Neutrophil (primary cell): ENCODE data around the gene TMEM229B.

Source experiments
- H3K27ac ChIP-seq: fragments of 200-600 bp; sonication (generic); 2 replicates; pipeline ENCODE4 v1.5.1; 2016; ENCODE audit warnings: mild to moderate bottlenecking, moderate library complexity
- H3K27me3 ChIP-seq: fragments of 200-600 bp; sonication (generic); 2 replicates; pipeline ENCODE4 v1.6.0; 2016; ENCODE audit warnings: mild to moderate bottlenecking
- H3K36me3 ChIP-seq: fragments of 200-600 bp; sonication (generic); 2 replicates; pipeline ENCODE4 v1.5.1; 2017
- H3K4me1 ChIP-seq, 2 experiments: fragments of 200-600 bp in 1 of 2; sonication (generic) in 1 of 2; 1 replicate in 1 of 2; 2 replicates in 1 of 2; pipeline versions ENCODE4 v1.5.1 to v1.6.1; 2013 to 2016; ENCODE audit warnings: low read depth in 1 of 2, low read length in 1 of 2, mild to moderate bottlenecking in 1 of 2, moderate library complexity in 1 of 2; ENCODE audit not compliant: control insufficient read depth in 1 of 2, insufficient read depth in 1 of 2
- H3K4me3 ChIP-seq, 2 experiments: fragments of 200-600 bp in 1 of 2; sonication (generic) in 1 of 2; 1 replicate in 1 of 2; 2 replicates in 1 of 2; pipeline ENCODE4 v1.5.1; 2013 to 2016; ENCODE audit warnings: low read depth in 1 of 2, low read length in 1 of 2, mild to moderate bottlenecking in 1 of 2, moderate library complexity in 1 of 2
- H3K9me3 ChIP-seq: fragments of 200-600 bp; sonication (generic); 2 replicates; pipeline ENCODE4 v1.5.1; 2016
- TF ChIP-seq, protein P1 (sequence below): fragments of 200-600 bp; sonication (generic); IDR thresholded peaks from 2 replicates; pipeline ENCODE4 v1.5.1; 2016; ENCODE audit warnings: antibody characterized with exemption

TMEM229B gene

DNA sequence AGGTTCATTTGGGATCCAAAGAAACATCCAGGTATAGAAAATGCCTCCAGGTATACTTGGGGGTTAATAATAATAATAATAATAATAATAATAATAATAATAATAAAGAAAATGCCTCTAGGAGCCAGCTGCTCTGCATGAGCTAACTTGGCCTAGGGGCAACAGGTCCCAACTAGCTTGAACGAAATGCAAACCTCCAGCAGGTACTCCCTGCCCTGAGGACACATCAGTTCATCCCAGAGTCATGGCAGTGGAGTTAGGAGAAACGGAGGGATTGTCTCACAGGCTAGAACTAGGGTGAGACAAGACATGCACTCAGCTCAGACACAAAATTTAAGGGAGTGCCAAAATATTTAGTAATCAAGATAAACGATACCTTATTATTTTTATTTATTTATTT lies 12.5 kb upstream of the TMEM229B start:
- Histone ChIP-seq H3K27ac (no peak overlapping the region), H3K9me3 (no peaks in the 10 kb centered on the region), H3K36me3 (no peaks in the 10 kb centered on the region), H3K4me3 (no peak overlapping the region), H3K4me1 (no peaks in the 10 kb centered on the region), H3K27me3 (no peaks in the 10 kb centered on the region)
- TF ChIP-seq, protein P1, sequence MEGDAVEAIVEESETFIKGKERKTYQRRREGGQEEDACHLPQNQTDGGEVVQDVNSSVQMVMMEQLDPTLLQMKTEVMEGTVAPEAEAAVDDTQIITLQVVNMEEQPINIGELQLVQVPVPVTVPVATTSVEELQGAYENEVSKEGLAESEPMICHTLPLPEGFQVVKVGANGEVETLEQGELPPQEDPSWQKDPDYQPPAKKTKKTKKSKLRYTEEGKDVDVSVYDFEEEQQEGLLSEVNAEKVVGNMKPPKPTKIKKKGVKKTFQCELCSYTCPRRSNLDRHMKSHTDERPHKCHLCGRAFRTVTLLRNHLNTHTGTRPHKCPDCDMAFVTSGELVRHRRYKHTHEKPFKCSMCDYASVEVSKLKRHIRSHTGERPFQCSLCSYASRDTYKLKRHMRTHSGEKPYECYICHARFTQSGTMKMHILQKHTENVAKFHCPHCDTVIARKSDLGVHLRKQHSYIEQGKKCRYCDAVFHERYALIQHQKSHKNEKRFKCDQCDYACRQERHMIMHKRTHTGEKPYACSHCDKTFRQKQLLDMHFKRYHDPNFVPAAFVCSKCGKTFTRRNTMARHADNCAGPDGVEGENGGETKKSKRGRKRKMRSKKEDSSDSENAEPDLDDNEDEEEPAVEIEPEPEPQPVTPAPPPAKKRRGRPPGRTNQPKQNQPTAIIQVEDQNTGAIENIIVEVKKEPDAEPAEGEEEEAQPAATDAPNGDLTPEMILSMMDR, result no peak

- H3K36me3 ChIP-seq, result no peaks in the 10 kb centered on the region
- no peaks in the 10 kb centered on the region for H3K9me3 ChIP-seq
- no peak overlapping the region for H3K27ac ChIP-seq
- H3K27me3 ChIP-seq, result no peaks in the 10 kb centered on the region
- no peaks in the 10 kb centered on the region for H3K4me1 ChIP-seq
- TF ChIP-seq, protein P1, result no peak
- no peak overlapping the region for H3K4me3 ChIP-seq
Measured at GRCh38 chr14:67497716-67498115, 9.2 kb upstream of the TMEM229B start.

- Histone ChIP-seq H3K4me1 (no peaks in the 10 kb centered on the region), H3K9me3 (no peaks in the 10 kb centered on the region), H3K36me3 (no peaks in the 10 kb centered on the region), H3K27ac (no peak overlapping the region), H3K27me3 (no peaks in the 10 kb centered on the region), H3K4me3 (no peak overlapping the region)
- TF ChIP-seq, protein P1, result no peak
Measured at GRCh38 chr14:67497216-67497615, 8.7 kb upstream of the TMEM229B start.

GRCh38 chr14:67495827-67496226 lies 7.3 kb upstream of the TMEM229B start:
- H3K4me3 ChIP-seq, result no peak overlapping the region
- H3K27me3 ChIP-seq, result no peaks in the 10 kb centered on the region
- no peaks in the 10 kb centered on the region for H3K4me1 ChIP-seq
- no peaks in the 10 kb centered on the region for H3K36me3 ChIP-seq
- H3K27ac ChIP-seq, result no peak overlapping the region
- TF ChIP-seq, protein P1, result no peak
- H3K9me3 ChIP-seq, result no peaks in the 10 kb centered on the region

GRCh38 chr14:67493092-67493717 lies 4.7 kb upstream of the TMEM229B start:
- Histone ChIP-seq H3K4me3 (no peak overlapping the region), H3K27me3 (no peaks in the 10 kb centered on the region), H3K27ac (no peak overlapping the region), H3K9me3 (no peaks in the 10 kb centered on the region), H3K36me3 (no peaks in the 10 kb centered on the region), H3K4me1 (peaks cover 4 to 7% of the 10 kb centered on the region in 2 experiments)
- TF ChIP-seq, protein P1, result no peak

- Histone ChIP-seq H3K4me3 (no peak overlapping the region), H3K9me3 (no peaks in the 10 kb centered on the region), H3K27me3 (no peaks in the 10 kb centered on the region), H3K4me1 (peaks cover 9 to 11% of the 10 kb centered on the region in 2 experiments), H3K27ac (no peak overlapping the region), H3K36me3 (no peaks in the 10 kb centered on the region)
- TF ChIP-seq, protein P1, result no peak
Measured at GRCh38 chr14:67492538-67492937, 4.0 kb upstream of the TMEM229B start.
